Measurements from ENCODE around the gene EPB41L4A.

DNA sequence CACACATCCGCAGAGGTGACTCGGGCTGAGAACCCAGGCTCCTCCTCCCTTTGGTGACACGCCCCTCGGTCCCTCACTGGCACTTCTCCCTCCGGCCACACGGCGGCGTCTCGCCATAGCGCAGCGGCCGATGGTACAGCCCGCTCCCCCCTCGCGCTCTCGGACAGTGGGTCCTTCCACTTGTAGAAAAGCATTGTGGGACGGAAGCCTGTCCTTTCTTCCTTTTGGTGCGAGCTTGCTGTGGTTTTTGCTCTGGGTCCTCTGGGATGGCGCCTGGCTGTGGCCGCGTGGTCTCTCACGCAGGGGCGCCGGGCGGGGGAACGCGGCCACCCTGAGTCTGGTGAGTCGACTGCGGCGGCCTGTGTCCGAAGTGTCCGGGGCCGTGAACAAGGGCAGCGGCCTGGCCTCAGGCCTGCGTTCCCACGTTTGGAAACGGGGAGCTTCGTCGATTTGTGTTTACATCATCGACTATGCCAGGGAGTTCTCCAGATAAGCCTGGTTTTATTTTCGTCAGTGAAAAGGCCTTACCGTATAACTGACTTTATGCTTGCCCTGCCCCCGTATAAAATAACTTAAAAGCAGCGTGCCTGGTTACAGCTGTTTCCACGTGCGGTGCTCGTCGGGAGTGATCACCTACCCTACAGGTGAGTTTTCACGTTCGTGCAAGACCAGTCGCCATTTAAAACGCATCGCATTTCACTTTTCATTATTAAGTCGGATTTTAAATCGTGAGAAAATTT, 258.3 kb downstream of the EPB41L4A start:
- TF ChIP-seq, protein P1, sequence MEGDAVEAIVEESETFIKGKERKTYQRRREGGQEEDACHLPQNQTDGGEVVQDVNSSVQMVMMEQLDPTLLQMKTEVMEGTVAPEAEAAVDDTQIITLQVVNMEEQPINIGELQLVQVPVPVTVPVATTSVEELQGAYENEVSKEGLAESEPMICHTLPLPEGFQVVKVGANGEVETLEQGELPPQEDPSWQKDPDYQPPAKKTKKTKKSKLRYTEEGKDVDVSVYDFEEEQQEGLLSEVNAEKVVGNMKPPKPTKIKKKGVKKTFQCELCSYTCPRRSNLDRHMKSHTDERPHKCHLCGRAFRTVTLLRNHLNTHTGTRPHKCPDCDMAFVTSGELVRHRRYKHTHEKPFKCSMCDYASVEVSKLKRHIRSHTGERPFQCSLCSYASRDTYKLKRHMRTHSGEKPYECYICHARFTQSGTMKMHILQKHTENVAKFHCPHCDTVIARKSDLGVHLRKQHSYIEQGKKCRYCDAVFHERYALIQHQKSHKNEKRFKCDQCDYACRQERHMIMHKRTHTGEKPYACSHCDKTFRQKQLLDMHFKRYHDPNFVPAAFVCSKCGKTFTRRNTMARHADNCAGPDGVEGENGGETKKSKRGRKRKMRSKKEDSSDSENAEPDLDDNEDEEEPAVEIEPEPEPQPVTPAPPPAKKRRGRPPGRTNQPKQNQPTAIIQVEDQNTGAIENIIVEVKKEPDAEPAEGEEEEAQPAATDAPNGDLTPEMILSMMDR (IDR thresholded peaks at IDR 0.05; ENCODE audit: low read length): peak; percentile 98
- no peak for TF ChIP-seq EZH2phosphoT487 (IDR thresholded peaks at IDR 0.05; ENCODE audit: low read length)
- TF ChIP-seq EZH2 (optimal IDR thresholded peaks at IDR 0.05; ENCODE audit: low read depth, low read length): no peak
